HCT116 (cell line): ENCODE measurements around the gene PROX2.

Experiments used
- CTCF ChIP-seq, 3 experiments: fragments of 200-600 bp in 1 of 3; sonication (generic) in 1 of 3; IDR thresholded peaks in 2 of 3; conservative IDR thresholded peaks in 1 of 3; 2 replicates each; pipeline ENCODE4 v1.5.1; 2012 to 2017; ENCODE audit warnings: low read depth in 2 of 3, low read length in 2 of 3, antibody characterized with exemption in 1 of 3, borderline replicate concordance in 1 of 3, control low read depth in 1 of 3, mild to moderate bottlenecking in 1 of 3, mixed read lengths in 1 of 3, mixed run types in 1 of 3, moderate library complexity in 1 of 3; ENCODE audit not compliant: insufficient read depth in 1 of 3
- EZH2 ChIP-seq: fragments of 200-600 bp; sonication (generic); IDR thresholded peaks from 2 replicates; pipeline ENCODE4 v1.6.1; 2017; ENCODE audit warnings: antibody characterized with exemption, mixed run types
- EZH2phosphoT487 ChIP-seq: fragments of 200-600 bp; IDR thresholded peaks from 2 replicates; pipeline ENCODE4 v1.6.1; 2018; ENCODE audit warnings: antibody characterized with exemption, borderline replicate concordance
- JUND ChIP-seq: IDR thresholded peaks from 2 replicates; pipeline ENCODE4 v1.6.1; 2012
- POLR2A ChIP-seq: IDR thresholded peaks from 2 replicates; pipeline ENCODE4 v1.7.0; 2011; ENCODE audit warnings: borderline replicate concordance; ENCODE audit not compliant: insufficient read depth, insufficient read length; ENCODE audit errors: extremely low read depth
- POLR2AphosphoS5 ChIP-seq: IDR thresholded peaks from 2 replicates; pipeline ENCODE4 v1.6.1; 2011; ENCODE audit warnings: mild to moderate bottlenecking, low read depth, low read length, moderate library complexity
- TCF7L2 ChIP-seq: IDR thresholded peaks from 2 replicates; pipeline ENCODE4 v1.7.0; 2011; ENCODE audit warnings: borderline replicate concordance, inconsistent platforms; ENCODE audit not compliant: insufficient read depth, insufficient read length; ENCODE audit errors: extremely low read depth
- YY1 ChIP-seq: IDR thresholded peaks from 2 replicates; pipeline ENCODE4 v1.6.1; 2011; ENCODE audit warnings: low read length, low read depth, moderate library complexity, mild to moderate bottlenecking; ENCODE audit not compliant: insufficient replicate concordance; ENCODE audit errors: extremely low read depth
- ZBTB33 ChIP-seq: IDR thresholded peaks from 2 replicates; pipeline ENCODE4 v1.6.1; 2011; ENCODE audit warnings: mild to moderate bottlenecking, low read length, moderate library complexity; ENCODE audit not compliant: insufficient replicate concordance; ENCODE audit errors: extremely low read depth
- TF ChIP-seq, protein P1 (sequence below): IDR thresholded peaks from 2 replicates; pipeline ENCODE4 v1.6.1; 2012; ENCODE audit warnings: low read depth

DNA sequence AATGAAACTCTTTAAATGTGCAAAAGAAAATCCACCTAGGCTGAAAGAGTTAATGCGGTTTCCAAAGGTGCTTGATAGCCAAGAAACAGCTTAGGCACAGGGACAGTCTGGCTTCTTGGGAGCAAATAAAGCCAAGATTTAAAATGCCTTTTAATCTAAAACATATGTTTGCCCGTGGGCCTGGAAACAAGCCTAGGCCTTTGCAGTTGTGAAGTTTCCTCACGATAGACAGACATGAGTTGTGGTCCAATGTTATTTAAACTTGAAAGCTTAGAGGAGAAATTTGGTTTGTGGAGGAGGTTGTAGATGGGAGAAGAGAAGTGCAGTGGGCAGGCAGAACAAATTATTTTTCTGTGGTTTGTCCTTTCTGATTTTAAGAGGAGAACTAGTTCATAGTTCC, 29.8 kb downstream of the PROX2 start:
- TF ChIP-seq POLR2A, result no peak
- no peak for TF ChIP-seq POLR2AphosphoS5
- TF ChIP-seq EZH2, result no peak
- no peak for TF ChIP-seq CTCF (IDR thresholded peaks at IDR 0.05 in 2 of 3, conservative IDR thresholded peaks at IDR 0.05 in 1 of 3; ENCODE audit: borderline replicate concordance in 1 of 3, insufficient read depth in 1 of 3, low read depth in 2 of 3, low read length in 2 of 3)
- no peak for TF ChIP-seq YY1
- no peak for TF ChIP-seq ZBTB33
- TF ChIP-seq, protein P1, sequence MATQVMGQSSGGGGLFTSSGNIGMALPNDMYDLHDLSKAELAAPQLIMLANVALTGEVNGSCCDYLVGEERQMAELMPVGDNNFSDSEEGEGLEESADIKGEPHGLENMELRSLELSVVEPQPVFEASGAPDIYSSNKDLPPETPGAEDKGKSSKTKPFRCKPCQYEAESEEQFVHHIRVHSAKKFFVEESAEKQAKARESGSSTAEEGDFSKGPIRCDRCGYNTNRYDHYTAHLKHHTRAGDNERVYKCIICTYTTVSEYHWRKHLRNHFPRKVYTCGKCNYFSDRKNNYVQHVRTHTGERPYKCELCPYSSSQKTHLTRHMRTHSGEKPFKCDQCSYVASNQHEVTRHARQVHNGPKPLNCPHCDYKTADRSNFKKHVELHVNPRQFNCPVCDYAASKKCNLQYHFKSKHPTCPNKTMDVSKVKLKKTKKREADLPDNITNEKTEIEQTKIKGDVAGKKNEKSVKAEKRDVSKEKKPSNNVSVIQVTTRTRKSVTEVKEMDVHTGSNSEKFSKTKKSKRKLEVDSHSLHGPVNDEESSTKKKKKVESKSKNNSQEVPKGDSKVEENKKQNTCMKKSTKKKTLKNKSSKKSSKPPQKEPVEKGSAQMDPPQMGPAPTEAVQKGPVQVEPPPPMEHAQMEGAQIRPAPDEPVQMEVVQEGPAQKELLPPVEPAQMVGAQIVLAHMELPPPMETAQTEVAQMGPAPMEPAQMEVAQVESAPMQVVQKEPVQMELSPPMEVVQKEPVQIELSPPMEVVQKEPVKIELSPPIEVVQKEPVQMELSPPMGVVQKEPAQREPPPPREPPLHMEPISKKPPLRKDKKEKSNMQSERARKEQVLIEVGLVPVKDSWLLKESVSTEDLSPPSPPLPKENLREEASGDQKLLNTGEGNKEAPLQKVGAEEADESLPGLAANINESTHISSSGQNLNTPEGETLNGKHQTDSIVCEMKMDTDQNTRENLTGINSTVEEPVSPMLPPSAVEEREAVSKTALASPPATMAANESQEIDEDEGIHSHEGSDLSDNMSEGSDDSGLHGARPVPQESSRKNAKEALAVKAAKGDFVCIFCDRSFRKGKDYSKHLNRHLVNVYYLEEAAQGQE, result no peak
- no peak for TF ChIP-seq EZH2phosphoT487
- no peak for TF ChIP-seq TCF7L2
- no peak for TF ChIP-seq JUND
